Measurements from ENCODE around the gene SERTAD4.

- TF ChIP-seq CTCF (IDR thresholded peaks at IDR 0.05) (no peak), POLR2A (IDR thresholded peaks at IDR 0.05) (no peak)
These were observed 47.6 kb downstream of the SERTAD4 start for GRCh38 chr1:210280221-210280620.
